Measurements from ENCODE around the gene EGFR.

The EGFR gene

GRCh38 chr7:55230014-55230413, 211.2 kb downstream of the EGFR start:
- in situ Hi-C loops (cut with MboI; ENCODE audit: low sequenced_read_pairs, unreplicated experiment) = no loop called here
- no peak for TF ChIP-seq CTCF (IDR thresholded peaks at IDR 0.05; ENCODE audit: borderline replicate concordance, control extremely low read depth, extremely low read depth, insufficient read depth, missing control alignments)
- no peak for DNase-seq (ENCODE audit: low spot score)

- no peak for TF ChIP-seq CTCF (IDR thresholded peaks at IDR 0.05; ENCODE audit: borderline replicate concordance, control extremely low read depth, extremely low read depth, insufficient read depth, missing control alignments)
- in situ Hi-C loops (cut with MboI; ENCODE audit: low sequenced_read_pairs, unreplicated experiment) = no loop called here
- DNase-seq (ENCODE audit: low spot score) = no peak
Observed at GRCh38 chr7:55231736-55232280, 213.0 kb downstream of the EGFR start.

GRCh38 chr7:55233001-55233400, 214.2 kb downstream of the EGFR start:
- TF ChIP-seq CTCF (IDR thresholded peaks at IDR 0.05; ENCODE audit: borderline replicate concordance, control extremely low read depth, extremely low read depth, insufficient read depth, missing control alignments) = no peak
- DNase-seq (ENCODE audit: low spot score) = no peak
- in situ Hi-C loops (cut with MboI; ENCODE audit: low sequenced_read_pairs, unreplicated experiment) = no loop called here

GRCh38 chr7:55234408-55234807, 215.6 kb downstream of the EGFR start:
- TF ChIP-seq CTCF (IDR thresholded peaks at IDR 0.05; ENCODE audit: borderline replicate concordance, control extremely low read depth, extremely low read depth, insufficient read depth, missing control alignments) = no peak
- no peak for DNase-seq (ENCODE audit: low spot score)
- in situ Hi-C loops (cut with MboI; ENCODE audit: low sequenced_read_pairs, unreplicated experiment) = no loop called here

GRCh38 chr7:55235115-55235514, 216.3 kb downstream of the EGFR start:
- in situ Hi-C loops (cut with MboI; ENCODE audit: low sequenced_read_pairs, unreplicated experiment) = no loop called here
- DNase-seq (ENCODE audit: low spot score) = no peak

GRCh38 chr7:55235801-55236200, 217.0 kb downstream of the EGFR start:
- no peak for TF ChIP-seq CTCF (IDR thresholded peaks at IDR 0.05; ENCODE audit: borderline replicate concordance, control extremely low read depth, extremely low read depth, insufficient read depth, missing control alignments)
- in situ Hi-C loops (cut with MboI; ENCODE audit: low sequenced_read_pairs, unreplicated experiment) = no loop called here
- DNase-seq (ENCODE audit: low spot score) = no peak

More at GRCh38 chr7:55235115-55235514, 216.3 kb downstream of the EGFR start:
- TF ChIP-seq CTCF (IDR thresholded peaks at IDR 0.05; ENCODE audit: borderline replicate concordance, control extremely low read depth, extremely low read depth, insufficient read depth, missing control alignments) = no peak

All from GM13976 (cell line).